CD4-positive, alpha-beta T cell treated with Interleukin-6 at 100 ng/mL for 8 hours (primary cell): ENCODE data around the gene HMGA1.
A peak's percentile ranks its signal among the peaks of the same experiment; 100 is the strongest.

Experiments used
- DNase-seq: peaks from one replicate; pipeline ENCODE4 v3.0.0-alpha.2; 2020; ENCODE audit warnings: mixed read lengths, low spot score

The HMGA1 gene

GRCh38 chr6:34223956-34224940 is 12.4 kb upstream of the HMGA1 start:
- peak; percentile 96 for DNase-seq

DNA sequence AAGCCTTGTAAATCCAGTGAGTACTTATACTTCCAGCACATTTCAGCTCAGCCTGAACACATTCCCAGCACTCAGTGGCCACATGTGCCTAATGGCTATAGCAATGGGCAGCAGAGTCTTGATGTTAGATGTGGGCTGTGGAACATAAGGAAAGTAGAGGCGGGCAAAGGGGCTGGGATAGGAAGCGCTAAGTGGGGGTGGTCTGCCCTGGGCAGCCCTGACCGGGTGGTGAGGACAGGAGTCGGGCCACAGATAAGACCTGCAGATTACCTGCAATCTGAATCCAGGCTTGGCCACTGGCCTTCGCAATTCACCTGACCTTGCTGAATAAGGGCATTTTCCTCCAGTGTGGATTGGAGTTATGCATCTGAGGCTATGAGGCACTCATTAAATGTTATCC is 11.1 kb upstream of the HMGA1 start:
- DNase-seq, result no peak

DNA sequence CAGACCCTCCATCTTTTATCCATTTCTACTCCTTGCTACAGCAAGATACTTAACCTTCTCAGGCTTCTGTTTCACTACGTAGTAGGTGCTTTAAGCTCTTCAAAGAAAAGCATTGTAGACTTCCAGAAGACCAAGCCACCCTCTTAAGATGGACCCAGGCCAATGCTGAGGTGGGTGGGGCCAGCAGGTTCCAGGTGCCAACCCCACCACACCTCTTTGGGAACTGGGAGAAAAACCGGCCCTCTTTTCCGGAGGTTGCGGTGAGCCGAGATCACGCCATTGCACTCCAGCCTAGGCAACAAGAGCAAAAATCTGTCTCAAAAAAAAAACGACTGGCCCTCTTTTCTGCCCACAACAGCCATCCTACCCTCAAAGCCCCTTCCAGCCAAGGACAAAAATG is 10.6 kb upstream of the HMGA1 start:
- no peak for DNase-seq

GRCh38 chr6:34226731-34227586 is 9.7 kb upstream of the HMGA1 start:
- no peak for DNase-seq

- no peak for DNase-seq
Measured at GRCh38 chr6:34227761-34228421, 8.8 kb upstream of the HMGA1 start.

- no peak for DNase-seq
Measured at GRCh38 chr6:34229877-34230276, 6.8 kb upstream of the HMGA1 start.

- DNase-seq, result no peak
Measured at GRCh38 chr6:34230653-34231371, 5.9 kb upstream of the HMGA1 start.

- DNase-seq, result no peak
Measured at GRCh38 chr6:34231566-34232336, 4.9 kb upstream of the HMGA1 start.

DNA sequence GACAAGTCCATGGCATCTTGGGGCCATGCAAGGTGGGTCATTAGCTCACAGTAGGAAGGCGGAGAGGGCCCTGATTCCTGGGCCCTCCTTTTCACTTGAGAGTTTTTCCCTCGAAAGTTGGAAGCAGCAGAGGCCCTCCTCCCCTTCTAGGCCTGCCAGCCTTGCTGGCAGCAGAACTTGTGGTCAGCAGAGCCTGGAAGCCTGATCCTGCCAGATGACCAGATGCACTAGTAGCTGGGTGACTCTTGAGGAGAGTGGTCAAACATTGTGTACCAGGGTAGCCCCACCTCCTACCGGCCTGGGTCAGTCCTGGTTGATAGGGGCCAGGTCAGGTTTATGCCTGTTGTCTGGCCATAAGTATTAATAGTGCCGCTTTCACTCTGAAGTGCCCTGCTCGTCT is 3.8 kb upstream of the HMGA1 start:
- no peak for DNase-seq

DNA sequence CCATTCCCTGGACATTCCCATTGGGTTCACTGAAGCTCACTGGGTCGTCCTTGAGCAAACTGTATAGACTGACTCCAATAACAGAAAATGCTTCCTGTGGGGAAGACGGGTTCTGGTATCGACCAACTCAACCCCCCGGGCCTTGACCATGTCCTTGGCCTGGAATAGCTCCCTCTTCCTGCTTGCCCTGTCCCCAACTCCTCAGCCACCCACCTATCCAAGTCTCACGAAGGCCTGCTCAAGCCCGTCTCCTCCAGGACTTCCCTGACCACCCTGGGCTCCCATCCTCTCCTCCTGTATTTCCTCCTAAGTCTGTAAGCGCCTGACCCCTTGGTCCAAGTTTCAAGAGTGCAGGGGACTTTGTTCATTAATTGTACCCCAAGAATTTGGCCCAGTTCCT is 2.8 kb upstream of the HMGA1 start:
- DNase-seq, result no peak

DNA sequence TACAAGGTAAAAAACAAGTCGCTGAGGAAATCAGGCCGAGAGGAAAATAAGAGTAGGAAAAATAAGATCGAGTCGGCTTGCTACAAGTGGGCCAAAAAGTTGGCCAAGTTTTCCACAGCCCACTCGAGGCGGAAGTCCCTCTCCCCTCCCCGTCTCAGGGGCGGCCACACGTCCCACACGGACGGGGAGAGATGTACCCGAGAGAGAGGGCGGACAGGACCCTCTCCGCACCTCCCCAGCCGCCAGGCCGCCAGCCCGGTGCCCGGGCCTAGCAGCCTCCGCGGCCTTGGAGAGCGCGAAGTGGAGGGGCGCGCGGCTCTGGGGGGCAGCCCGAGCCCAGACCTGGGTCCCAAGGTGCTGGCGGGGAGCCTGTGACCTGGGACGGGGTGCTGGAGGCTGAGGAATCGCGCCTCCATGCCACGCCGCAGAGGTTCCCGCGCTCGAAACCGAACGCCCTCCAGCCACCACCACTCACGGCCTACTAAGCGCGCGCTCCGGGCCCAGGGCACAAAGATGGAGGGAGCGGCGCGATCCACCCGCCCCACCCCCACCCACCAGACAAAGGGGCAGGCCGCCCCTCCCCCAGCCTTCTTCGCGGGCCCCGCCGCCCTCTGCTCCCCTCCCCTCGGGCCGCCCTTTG is 1.9 kb upstream of the HMGA1 start:
- no peak for DNase-seq

GRCh38 chr6:34235307-34236130 is 1.2 kb upstream of the HMGA1 start:
- DNase-seq, result peak; percentile 56

- DNase-seq, result peak; percentile 61
Measured at GRCh38 chr6:34236131-34236442, 586 bp upstream of the HMGA1 start.

GRCh38 chr6:34237316-34237721 is 646 bp downstream of the HMGA1 start:
- no peak for DNase-seq

DNA sequence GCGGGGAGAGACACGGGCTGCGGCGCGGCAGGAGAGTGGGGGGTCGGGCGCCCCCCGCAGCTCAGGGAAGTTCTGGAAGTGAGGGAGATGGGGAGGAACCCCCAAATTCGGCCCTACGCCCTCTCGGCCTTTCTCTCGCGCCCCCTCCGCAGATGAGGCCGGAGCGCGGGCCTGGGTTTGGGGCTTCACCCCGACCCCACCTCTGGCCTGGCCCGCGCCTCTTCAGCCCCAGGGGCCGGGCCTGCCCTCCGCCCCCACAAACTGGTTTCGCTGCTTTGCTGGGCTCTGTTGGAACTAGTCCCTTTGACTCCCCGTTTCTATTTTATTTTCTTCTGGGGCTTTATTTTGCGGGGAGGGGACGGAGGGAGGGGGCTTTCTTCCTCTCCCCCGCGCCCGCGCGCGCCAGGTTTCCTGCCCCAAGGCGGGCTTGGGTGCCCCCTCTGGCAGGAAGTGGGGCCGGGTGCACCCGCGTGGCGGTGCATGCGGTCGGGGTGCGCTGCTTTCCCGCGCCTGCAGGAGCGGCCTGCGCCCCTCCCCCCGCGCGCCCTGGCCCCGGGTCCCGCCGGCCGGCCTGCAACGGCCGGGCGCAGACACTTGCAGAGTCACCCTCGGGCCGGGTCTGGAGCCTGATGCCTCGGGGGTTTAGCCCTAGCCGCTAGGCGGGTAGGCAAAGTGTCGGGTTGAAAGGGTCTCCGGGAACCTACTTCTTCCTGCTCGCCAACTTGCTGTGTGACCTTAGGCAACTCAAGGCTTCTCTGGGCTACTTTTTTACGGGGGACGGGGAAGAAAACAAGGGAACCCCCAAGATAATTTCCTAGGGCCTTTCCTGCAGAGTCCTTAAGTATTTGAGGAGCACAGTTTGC is 1.3 kb downstream of the HMGA1 start:
- peak; percentile 71 for DNase-seq

- DNase-seq, result no peak
Measured at GRCh38 chr6:34238585-34239499, 2.2 kb downstream of the HMGA1 start.

GRCh38 chr6:34239500-34239825 is 2.8 kb downstream of the HMGA1 start:
- DNase-seq, result no peak

DNA sequence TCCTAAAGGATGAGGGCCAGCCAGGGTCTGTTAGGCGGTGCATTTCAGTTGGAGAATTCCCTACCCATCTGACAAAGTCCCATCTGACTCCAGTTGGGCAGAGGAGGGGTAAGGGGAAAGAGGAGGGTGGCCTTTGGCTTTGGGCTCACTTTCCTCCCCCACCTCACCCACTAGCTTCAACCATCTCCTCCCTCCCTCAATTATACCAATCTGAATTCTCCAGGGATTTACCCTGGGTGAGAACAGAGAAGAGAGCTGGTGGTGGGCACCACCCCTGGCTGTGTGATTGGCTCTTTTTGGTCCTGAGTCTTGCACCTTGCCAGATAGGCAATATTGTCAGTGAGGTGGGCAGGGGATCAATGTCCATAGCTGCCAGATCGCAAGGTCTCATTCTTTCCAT is 3.2 kb downstream of the HMGA1 start:
- no peak for DNase-seq
